GM21360 (cell line): ENCODE results near the gene NFATC1.

Experiments
- ATAC-seq: cut with Tn5 transposase; IDR thresholded peaks from one replicate; pipeline ENCODE4 v1.9.1; 2021; ENCODE audit warnings: mild to moderate bottlenecking, moderate library complexity; ENCODE audit not compliant: unreplicated experiment

NFATC1 gene

GRCh38 chr18:79453816-79454735 is 58.3 kb downstream of the NFATC1 start:
- no peak for ATAC-seq

GRCh38 chr18:79455261-79455660 is 59.5 kb downstream of the NFATC1 start:
- ATAC-seq, result no peak

- no peak for ATAC-seq
These were observed 60.6 kb downstream of the NFATC1 start for GRCh38 chr18:79456105-79456980.

GRCh38 chr18:79457239-79457638 is 61.5 kb downstream of the NFATC1 start:
- ATAC-seq, result no peak

- ATAC-seq, result no peak
These were observed 61.9 kb downstream of the NFATC1 start for GRCh38 chr18:79457652-79458051.

GRCh38 chr18:79458131-79458838 is 62.6 kb downstream of the NFATC1 start:
- no peak for ATAC-seq

- no peak for ATAC-seq
These were observed 63.4 kb downstream of the NFATC1 start for GRCh38 chr18:79458917-79459803.

GRCh38 chr18:79459946-79460480 is 64.3 kb downstream of the NFATC1 start:
- no peak for ATAC-seq

GRCh38 chr18:79460481-79461300 is 65.0 kb downstream of the NFATC1 start:
- ATAC-seq, result peak; percentile 58

GRCh38 chr18:79461627-79462026 is 65.9 kb downstream of the NFATC1 start:
- ATAC-seq, result no peak

GRCh38 chr18:79463424-79463960 is 67.8 kb downstream of the NFATC1 start:
- no peak for ATAC-seq

GRCh38 chr18:79465392-79465991 is 69.8 kb downstream of the NFATC1 start:
- ATAC-seq, result peak; percentile 69

GRCh38 chr18:79466591-79466990 is 70.9 kb downstream of the NFATC1 start:
- ATAC-seq, result no peak

- no peak for ATAC-seq
These were observed 71.4 kb downstream of the NFATC1 start for GRCh38 chr18:79467126-79467525.

GRCh38 chr18:79468119-79468789 is 72.5 kb downstream of the NFATC1 start:
- ATAC-seq, result no peak

- ATAC-seq, result no peak
These were observed 73.6 kb downstream of the NFATC1 start for GRCh38 chr18:79469309-79469708.

- ATAC-seq, result no peak
These were observed 74.2 kb downstream of the NFATC1 start for GRCh38 chr18:79469751-79470505.
